ENCODE results near the gene CXCL11. TPM values are rescaled to one million over a fixed set of nuclear protein-coding genes. Genes with fewer than 3 reads are reported as not detected.

CXCL11 gene
- total and polyA plus RNA-seq, 2 experiments from 2014 or later: 0.81 to 1.9 TPM

DNA sequence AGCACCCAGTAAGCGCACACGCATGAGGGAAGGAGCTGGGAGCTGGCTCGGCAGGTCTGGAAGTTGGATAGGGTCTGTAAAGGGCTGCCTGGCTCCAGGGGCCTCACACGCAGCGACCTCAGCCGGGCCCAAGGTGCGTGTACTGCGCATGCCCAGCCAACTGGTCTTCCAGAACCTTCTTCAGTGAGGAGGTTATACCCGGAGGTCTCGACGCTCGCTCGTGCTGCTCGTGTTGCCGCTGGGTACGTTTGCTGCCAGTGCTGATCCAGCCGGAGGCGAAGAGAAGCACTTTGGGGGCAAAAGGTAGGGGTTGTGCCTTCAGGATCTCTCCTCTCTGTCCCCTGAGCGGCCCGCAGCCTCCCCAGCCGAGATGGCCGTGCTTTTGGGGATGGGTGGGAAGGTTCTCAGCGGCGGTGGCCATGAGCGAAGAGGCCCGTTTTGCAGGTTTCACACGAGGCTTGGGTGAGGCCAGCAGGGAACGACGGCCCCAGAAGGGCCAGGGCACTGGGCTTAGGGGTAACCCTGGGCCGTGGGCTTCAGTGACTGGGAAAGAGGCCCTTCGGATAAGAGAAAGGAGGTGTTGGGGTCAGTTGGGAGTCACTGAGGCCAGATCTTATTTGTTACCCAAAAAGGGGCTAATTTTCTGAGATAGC, 24.7 kb downstream of the CXCL11 start:
- Mint-ChIP-seq H3K4me1 (peaks cover 20% of the 10 kb centered on the region), H3K27ac (peak overlapping the region; percentile 34; the same call in 1 of the 2 replicates), H3K4me3 (no peak overlapping the region; the same call in 2 of the 3 replicates), H3K27me3 (ENCODE audit: insufficient read depth, low read depth, poor library complexity) (peaks cover 9% of the 10 kb centered on the region), H3K36me3 (ENCODE audit: low read depth) (no peaks in the 10 kb centered on the region), H3K9me3 (no peaks in the 10 kb centered on the region)
- H4K20me1 ChIP-seq (replicated peaks; ENCODE audit: insufficient read depth): no peaks in the 10 kb centered on the region
- peak; percentile 38 for ATAC-seq
- H3K4me3 ChIP-seq: no peak overlapping the region
- H2AFZ ChIP-seq: peak overlapping the region; percentile 76
- no peaks in the 10 kb centered on the region for H3K36me3 ChIP-seq (ENCODE audit: insufficient read depth)
- TF ChIP-seq, protein P1, sequence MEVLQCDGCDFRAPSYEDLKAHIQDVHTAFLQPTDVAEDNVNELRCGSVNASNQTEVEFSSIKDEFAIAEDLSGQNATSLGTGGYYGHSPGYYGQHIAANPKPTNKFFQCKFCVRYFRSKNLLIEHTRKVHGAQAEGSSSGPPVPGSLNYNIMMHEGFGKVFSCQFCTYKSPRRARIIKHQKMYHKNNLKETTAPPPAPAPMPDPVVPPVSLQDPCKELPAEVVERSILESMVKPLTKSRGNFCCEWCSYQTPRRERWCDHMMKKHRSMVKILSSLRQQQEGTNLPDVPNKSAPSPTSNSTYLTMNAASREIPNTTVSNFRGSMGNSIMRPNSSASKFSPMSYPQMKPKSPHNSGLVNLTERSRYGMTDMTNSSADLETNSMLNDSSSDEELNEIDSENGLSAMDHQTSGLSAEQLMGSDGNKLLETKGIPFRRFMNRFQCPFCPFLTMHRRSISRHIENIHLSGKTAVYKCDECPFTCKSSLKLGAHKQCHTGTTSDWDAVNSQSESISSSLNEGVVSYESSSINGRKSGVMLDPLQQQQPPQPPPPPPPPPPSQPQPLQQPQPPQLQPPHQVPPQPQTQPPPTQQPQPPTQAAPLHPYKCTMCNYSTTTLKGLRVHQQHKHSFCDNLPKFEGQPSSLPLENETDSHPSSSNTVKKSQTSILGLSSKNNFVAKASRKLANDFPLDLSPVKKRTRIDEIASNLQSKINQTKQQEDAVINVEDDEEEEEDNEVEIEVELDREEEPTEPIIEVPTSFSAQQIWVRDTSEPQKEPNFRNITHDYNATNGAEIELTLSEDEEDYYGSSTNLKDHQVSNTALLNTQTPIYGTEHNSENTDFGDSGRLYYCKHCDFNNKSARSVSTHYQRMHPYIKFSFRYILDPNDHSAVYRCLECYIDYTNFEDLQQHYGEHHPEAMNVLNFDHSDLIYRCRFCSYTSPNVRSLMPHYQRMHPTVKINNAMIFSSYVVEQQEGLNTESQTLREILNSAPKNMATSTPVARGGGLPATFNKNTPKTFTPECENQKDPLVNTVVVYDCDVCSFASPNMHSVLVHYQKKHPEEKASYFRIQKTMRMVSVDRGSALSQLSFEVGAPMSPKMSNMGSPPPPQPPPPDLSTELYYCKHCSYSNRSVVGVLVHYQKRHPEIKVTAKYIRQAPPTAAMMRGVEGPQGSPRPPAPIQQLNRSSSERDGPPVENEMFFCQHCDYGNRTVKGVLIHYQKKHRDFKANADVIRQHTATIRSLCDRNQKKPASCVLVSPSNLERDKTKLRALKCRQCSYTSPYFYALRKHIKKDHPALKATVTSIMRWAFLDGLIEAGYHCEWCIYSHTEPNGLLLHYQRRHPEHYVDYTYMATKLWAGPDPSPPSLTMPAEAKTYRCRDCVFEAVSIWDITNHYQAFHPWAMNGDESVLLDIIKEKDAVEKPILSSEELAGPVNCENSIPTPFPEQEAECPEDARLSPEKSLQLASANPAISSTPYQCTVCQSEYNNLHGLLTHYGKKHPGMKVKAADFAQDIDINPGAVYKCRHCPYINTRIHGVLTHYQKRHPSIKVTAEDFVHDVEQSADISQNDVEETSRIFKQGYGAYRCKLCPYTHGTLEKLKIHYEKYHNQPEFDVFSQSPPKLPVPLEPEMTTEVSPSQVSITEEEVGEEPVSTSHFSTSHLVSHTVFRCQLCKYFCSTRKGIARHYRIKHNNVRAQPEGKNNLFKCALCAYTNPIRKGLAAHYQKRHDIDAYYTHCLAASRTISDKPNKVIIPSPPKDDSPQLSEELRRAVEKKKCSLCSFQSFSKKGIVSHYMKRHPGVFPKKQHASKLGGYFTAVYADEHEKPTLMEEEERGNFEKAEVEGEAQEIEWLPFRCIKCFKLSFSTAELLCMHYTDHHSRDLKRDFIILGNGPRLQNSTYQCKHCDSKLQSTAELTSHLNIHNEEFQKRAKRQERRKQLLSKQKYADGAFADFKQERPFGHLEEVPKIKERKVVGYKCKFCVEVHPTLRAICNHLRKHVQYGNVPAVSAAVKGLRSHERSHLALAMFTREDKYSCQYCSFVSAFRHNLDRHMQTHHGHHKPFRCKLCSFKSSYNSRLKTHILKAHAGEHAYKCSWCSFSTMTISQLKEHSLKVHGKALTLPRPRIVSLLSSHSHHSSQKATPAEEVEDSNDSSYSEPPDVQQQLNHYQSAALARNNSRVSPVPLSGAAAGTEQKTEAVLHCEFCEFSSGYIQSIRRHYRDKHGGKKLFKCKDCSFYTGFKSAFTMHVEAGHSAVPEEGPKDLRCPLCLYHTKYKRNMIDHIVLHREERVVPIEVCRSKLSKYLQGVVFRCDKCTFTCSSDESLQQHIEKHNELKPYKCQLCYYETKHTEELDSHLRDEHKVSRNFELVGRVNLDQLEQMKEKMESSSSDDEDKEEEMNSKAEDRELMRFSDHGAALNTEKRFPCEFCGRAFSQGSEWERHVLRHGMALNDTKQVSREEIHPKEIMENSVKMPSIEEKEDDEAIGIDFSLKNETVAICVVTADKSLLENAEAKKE (CRISPR knock-in tag; IDR thresholded peaks at IDR 0.05): no peak
- TF ChIP-seq, protein P2, sequence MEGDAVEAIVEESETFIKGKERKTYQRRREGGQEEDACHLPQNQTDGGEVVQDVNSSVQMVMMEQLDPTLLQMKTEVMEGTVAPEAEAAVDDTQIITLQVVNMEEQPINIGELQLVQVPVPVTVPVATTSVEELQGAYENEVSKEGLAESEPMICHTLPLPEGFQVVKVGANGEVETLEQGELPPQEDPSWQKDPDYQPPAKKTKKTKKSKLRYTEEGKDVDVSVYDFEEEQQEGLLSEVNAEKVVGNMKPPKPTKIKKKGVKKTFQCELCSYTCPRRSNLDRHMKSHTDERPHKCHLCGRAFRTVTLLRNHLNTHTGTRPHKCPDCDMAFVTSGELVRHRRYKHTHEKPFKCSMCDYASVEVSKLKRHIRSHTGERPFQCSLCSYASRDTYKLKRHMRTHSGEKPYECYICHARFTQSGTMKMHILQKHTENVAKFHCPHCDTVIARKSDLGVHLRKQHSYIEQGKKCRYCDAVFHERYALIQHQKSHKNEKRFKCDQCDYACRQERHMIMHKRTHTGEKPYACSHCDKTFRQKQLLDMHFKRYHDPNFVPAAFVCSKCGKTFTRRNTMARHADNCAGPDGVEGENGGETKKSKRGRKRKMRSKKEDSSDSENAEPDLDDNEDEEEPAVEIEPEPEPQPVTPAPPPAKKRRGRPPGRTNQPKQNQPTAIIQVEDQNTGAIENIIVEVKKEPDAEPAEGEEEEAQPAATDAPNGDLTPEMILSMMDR (conservative IDR thresholded peaks at IDR 0.05; ENCODE audit: low read depth in 2 of 2): no peak
- TF ChIP-seq CREB1 (CRISPR knock-in tag; IDR thresholded peaks at IDR 0.05; ENCODE audit: low read depth) (no peak), EZH2phosphoT487 (IDR thresholded peaks at IDR 0.05; ENCODE audit: unreplicated experiment) (no peak), NANOG (IDR thresholded peaks at IDR 0.05; ENCODE audit: borderline replicate concordance) (no peak), ZNF114 (CRISPR knock-in tag; IDR thresholded peaks at IDR 0.05) (no peak), EZH2 (IDR thresholded peaks at IDR 0.05; ENCODE audit: low read depth, unreplicated experiment) (no peak), ZNF331 (CRISPR knock-in tag; IDR thresholded peaks at IDR 0.05; ENCODE audit: low read depth) (no peak), JUNB (IDR thresholded peaks at IDR 0.05; ENCODE audit: unreplicated experiment) (no peak), POLR2AphosphoS5 (IDR thresholded peaks at IDR 0.05; ENCODE audit: low read depth) (no peak), STAT1 (IDR thresholded peaks at IDR 0.05; ENCODE audit: unreplicated experiment) (no peak)
- TF ChIP-seq, protein P3, sequence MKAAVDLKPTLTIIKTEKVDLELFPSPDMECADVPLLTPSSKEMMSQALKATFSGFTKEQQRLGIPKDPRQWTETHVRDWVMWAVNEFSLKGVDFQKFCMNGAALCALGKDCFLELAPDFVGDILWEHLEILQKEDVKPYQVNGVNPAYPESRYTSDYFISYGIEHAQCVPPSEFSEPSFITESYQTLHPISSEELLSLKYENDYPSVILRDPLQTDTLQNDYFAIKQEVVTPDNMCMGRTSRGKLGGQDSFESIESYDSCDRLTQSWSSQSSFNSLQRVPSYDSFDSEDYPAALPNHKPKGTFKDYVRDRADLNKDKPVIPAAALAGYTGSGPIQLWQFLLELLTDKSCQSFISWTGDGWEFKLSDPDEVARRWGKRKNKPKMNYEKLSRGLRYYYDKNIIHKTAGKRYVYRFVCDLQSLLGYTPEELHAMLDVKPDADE (IDR thresholded peaks at IDR 0.05): no peak
- TF ChIP-seq, protein P4, sequence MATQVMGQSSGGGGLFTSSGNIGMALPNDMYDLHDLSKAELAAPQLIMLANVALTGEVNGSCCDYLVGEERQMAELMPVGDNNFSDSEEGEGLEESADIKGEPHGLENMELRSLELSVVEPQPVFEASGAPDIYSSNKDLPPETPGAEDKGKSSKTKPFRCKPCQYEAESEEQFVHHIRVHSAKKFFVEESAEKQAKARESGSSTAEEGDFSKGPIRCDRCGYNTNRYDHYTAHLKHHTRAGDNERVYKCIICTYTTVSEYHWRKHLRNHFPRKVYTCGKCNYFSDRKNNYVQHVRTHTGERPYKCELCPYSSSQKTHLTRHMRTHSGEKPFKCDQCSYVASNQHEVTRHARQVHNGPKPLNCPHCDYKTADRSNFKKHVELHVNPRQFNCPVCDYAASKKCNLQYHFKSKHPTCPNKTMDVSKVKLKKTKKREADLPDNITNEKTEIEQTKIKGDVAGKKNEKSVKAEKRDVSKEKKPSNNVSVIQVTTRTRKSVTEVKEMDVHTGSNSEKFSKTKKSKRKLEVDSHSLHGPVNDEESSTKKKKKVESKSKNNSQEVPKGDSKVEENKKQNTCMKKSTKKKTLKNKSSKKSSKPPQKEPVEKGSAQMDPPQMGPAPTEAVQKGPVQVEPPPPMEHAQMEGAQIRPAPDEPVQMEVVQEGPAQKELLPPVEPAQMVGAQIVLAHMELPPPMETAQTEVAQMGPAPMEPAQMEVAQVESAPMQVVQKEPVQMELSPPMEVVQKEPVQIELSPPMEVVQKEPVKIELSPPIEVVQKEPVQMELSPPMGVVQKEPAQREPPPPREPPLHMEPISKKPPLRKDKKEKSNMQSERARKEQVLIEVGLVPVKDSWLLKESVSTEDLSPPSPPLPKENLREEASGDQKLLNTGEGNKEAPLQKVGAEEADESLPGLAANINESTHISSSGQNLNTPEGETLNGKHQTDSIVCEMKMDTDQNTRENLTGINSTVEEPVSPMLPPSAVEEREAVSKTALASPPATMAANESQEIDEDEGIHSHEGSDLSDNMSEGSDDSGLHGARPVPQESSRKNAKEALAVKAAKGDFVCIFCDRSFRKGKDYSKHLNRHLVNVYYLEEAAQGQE (IDR thresholded peaks at IDR 0.05; ENCODE audit: unreplicated experiment): no peak
- 0 out of 2 replicates have a peak overlapping the region, but pooled peaks have one; percentile 1 for H3K27ac ChIP-seq (ENCODE audit: low read depth)
- no peaks in the 10 kb centered on the region for H3K79me2 ChIP-seq (replicated peaks; ENCODE audit: insufficient read depth)
- no peak for DNase-seq (ENCODE audit: low spot score)
- H3K27me3 ChIP-seq (ENCODE audit: insufficient read depth): no peaks in the 10 kb centered on the region
- H3K9me2 ChIP-seq (ENCODE audit: insufficient read depth): no peaks in the 10 kb centered on the region
- 0 out of 2 replicates have a peak overlapping the region, but pooled peaks have one; percentile 31 for H3K4me2 ChIP-seq
- H3F3A ChIP-seq (replicated peaks; ENCODE audit: low read depth): no peaks in the 10 kb centered on the region
- H3K4me1 ChIP-seq (ENCODE audit: insufficient read depth): peaks cover 14% of the 10 kb centered on the region
